Measurements from ENCODE around the gene WDFY4. TPM values are rescaled to one million over a fixed set of nuclear protein-coding genes. Genes with fewer than 3 reads are reported as not detected.
A peak's percentile ranks its signal among the peaks of the same experiment; 100 is the strongest.

WDFY4 gene
- total and polyA plus RNA-seq, 2 of the 13 experiments (the other 11 are each of a cell fraction or from before 2014, with no cell fraction given): not detected

GRCh38 chr10:48801001-48801421 is 116.3 kb downstream of the WDFY4 start:
- Histone ChIP-seq H3K4me1 (ENCODE audit: insufficient read depth, low read length) (peaks cover 10% of the 10 kb centered on the region), H3K36me3 (replicated peaks in 1 of 2; ENCODE audit: control insufficient read depth in 1 of 2, insufficient read depth in 2 of 2, low read length in 2 of 2) (no peaks in the 10 kb centered on the region), H3K9ac (ENCODE audit: insufficient read depth, low read depth, low read length) (no peak overlapping the region), H3K9me3 (ENCODE audit: low read length) (no peaks in the 10 kb centered on the region), H3K4me2 (ENCODE audit: low read depth, low read length) (no peak overlapping the region), H3K4me3 (replicated peaks in 1 of 3; ENCODE audit: insufficient read depth in 1 of 3, low read depth in 2 of 3, low read length in 3 of 3) (no peak overlapping the region), H2AFZ (ENCODE audit: low read length) (no peak overlapping the region), H3K79me2 (ENCODE audit: insufficient read depth, low read length) (no peaks in the 10 kb centered on the region), H3K27me3 (ENCODE audit: control insufficient read depth in 1 of 2, insufficient read depth in 2 of 2, low read length in 2 of 2) (no peaks in the 10 kb centered on the region), H3K27ac (ENCODE audit: extremely low read length, insufficient read depth, low read length) (no peak overlapping the region), H4K20me1 (ENCODE audit: insufficient read depth, low read length) (no peaks in the 10 kb centered on the region)
- TF ChIP-seq ELF3 (CRISPR knock-in tag; IDR thresholded peaks at IDR 0.05): no peak
- no peak for TF ChIP-seq ZNF329 (CRISPR knock-in tag; IDR thresholded peaks at IDR 0.05; ENCODE audit: low read depth)
- no peak for TF ChIP-seq ZMYM3 (CRISPR knock-in tag; IDR thresholded peaks at IDR 0.05)
- TF ChIP-seq MTF2 (CRISPR knock-in tag; IDR thresholded peaks at IDR 0.05; ENCODE audit: borderline replicate concordance): no peak
- no peak for TF ChIP-seq ZNF629 (CRISPR knock-in tag; conservative IDR thresholded peaks at IDR 0.05)
- in situ Hi-C loops (cut with HindIII; ENCODE audit: extremely low pct_ligation_motif_present, low pct_unique_long_range_greater_than_20kb) (no loop called here), intact Hi-C loops (cut with micrococcal nuclease; ENCODE audit: unreplicated experiment) (no loop called here)
- DNase-seq (ENCODE audit: low spot score): no peak
- FAIRE-seq: no peak
- CTCF ChIA-PET (ENCODE audit: low intra/inter-chr PET ratio, low total read pairs): no interaction called here
- BruUV-seq (replicated peaks): no TSS peak
- POLR2A ChIA-PET: no interaction called here
- ATAC-seq: no peak

GRCh38 chr10:48802611-48803071 is 118.0 kb downstream of the WDFY4 start:
- intact Hi-C loops (cut with micrococcal nuclease; ENCODE audit: unreplicated experiment) (no loop called here), in situ Hi-C loops (cut with HindIII; ENCODE audit: extremely low pct_ligation_motif_present, low pct_unique_long_range_greater_than_20kb) (no loop called here)
- H3K79me2 ChIP-seq (ENCODE audit: insufficient read depth, low read length): no peaks in the 10 kb centered on the region
- DNase-seq (ENCODE audit: low spot score) (no peak), FAIRE-seq (no peak), ATAC-seq (no peak)
- no peak overlapping the region for H3K9ac ChIP-seq (ENCODE audit: insufficient read depth, low read depth, low read length)
- peaks cover 10% of the 10 kb centered on the region for H3K4me1 ChIP-seq (ENCODE audit: insufficient read depth, low read length)
- no peaks in the 10 kb centered on the region for H4K20me1 ChIP-seq (ENCODE audit: insufficient read depth, low read length)
- BruUV-seq (replicated peaks): no TSS peak
- ChIA-PET POLR2A (no interaction called here), CTCF (ENCODE audit: low intra/inter-chr PET ratio, low total read pairs) (no interaction called here)
- H2AFZ ChIP-seq (ENCODE audit: low read length): no peak overlapping the region
- no peak overlapping the region for H3K27ac ChIP-seq (ENCODE audit: extremely low read length, insufficient read depth, low read length)
- TF ChIP-seq ZNF629 (CRISPR knock-in tag; conservative IDR thresholded peaks at IDR 0.05) (peak; percentile 23; the same call in 1 of the 2 replicates), ZNF225 (CRISPR knock-in tag; IDR thresholded peaks at IDR 0.05) (no peak)
- H3K36me3 ChIP-seq (replicated peaks in 1 of 2; ENCODE audit: control insufficient read depth in 1 of 2, insufficient read depth in 2 of 2, low read length in 2 of 2): no peaks in the 10 kb centered on the region
- no peaks in the 10 kb centered on the region for H3K9me3 ChIP-seq (ENCODE audit: low read length)
- no peak overlapping the region for H3K4me3 ChIP-seq (replicated peaks in 1 of 3; ENCODE audit: insufficient read depth in 1 of 3, low read depth in 2 of 3, low read length in 3 of 3)
- H3K4me2 ChIP-seq (ENCODE audit: low read depth, low read length): no peak overlapping the region
- 43% methylated on average over 2 of the region's 2 CpGs for WGBS (ENCODE audit: low lambda C conversion rate)
- no peaks in the 10 kb centered on the region for H3K27me3 ChIP-seq (ENCODE audit: control insufficient read depth in 1 of 2, insufficient read depth in 2 of 2, low read length in 2 of 2)

All from HepG2 (cell line).